ENCODE results near the gene TTLL11.

The TTLL11 gene

GRCh38 chr9:121880343-121880898 is 212.7 kb downstream of the TTLL11 start:
- no peak for DNase-seq (ENCODE audit: low read depth)

DNA sequence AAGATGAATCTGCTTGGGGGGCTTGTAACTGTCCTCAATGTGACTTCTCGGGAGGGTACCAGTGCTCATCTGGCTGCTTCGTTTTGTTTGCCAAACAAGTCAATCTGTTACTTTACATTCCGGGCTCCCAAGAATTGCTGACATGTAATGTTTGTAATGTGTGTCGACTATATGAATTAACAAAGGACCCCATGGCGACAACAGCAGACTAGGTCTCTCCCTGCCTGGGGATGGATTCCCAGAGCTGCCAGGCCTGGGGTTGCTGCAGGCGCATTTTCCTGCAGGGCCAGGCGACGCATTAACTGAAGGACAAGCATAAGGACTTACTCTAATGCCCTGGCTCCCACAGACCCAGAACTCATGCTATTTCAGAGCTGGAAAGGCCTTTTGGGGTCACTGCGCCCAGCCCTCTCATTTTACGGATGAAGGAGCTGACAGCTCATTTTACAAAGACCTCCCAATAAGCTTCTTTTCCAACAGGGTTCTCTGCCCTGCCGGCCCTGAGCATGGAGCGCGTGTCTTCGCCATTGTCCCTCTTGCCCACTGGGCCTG is 214.8 kb downstream of the TTLL11 start:
- DNase-seq (ENCODE audit: low read depth): no peak

GRCh38 chr9:121876658-121877271 is 216.3 kb downstream of the TTLL11 start:
- no peak for DNase-seq (ENCODE audit: low read depth)

DNA sequence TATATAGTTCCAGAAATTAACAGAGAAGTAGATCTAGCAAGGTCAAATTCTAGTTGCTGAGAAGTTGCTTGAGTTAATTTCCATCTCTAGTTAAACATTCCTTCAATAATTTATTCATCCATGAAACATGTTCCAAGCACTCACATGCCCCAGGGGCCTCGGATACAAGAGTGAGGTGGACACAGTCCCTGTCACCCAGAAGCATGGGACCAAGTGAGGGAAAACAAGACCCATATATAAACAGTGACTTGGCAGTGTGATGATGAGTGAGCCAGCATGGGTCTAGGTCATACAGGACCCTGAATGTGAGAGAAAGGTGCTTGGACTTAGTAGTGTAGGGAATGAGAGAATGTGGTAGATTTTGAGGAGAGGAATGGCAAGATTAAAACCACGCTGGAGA is 216.9 kb downstream of the TTLL11 start:
- no peak for DNase-seq (ENCODE audit: low read depth)

DNA sequence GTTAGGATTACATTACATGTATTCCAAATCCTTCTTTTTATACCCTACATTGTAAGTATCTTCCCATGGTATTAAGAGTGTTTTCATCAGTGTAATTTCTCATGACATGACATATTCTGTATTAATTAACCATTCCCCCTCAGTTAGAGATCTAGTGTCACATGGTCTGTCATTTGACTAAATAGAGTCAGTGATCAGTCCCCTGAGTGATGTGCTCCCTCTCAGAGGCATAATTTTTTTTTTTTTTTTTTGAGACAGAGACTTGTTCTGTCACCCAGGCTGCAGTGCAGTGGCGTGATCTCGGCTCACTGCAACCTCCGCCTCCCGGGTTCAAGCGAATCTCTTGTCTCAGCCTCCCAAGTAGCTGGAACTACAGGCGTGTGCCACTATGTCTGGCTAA is 218.6 kb downstream of the TTLL11 start:
- DNase-seq (ENCODE audit: low read depth): no peak

DNA sequence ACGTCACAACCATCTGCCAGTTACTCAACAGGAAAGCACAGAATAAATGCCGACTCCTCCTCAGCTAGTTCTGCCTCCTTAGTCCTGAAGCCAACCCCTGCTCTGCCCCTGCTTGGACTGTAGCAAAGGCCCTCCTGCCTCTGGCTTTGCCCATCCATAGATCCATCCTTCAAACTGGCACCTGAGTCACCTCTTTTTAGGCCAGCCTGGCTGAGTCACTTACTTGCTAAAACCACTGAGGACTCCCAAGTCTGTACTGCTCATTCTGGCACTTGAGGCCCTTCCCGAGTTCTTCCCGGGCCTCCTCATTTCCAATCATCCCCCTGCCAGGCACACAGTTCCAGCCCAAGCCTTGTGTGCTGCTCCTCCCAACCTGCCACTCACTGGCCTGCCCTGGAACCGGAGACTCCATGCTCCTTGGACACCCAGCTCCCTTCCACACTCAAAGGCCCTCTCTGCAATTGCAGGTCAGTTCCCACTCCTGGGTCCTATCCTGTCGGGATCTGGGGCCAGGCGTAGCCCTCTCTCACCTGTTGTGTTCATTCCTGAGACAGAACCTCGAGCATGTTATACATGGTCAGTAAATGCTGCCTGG is 221.6 kb downstream of the TTLL11 start:
- no peak for DNase-seq (ENCODE audit: low read depth)

GRCh38 chr9:121870271-121870670 is 222.8 kb downstream of the TTLL11 start:
- DNase-seq (ENCODE audit: low read depth): no peak

DNA sequence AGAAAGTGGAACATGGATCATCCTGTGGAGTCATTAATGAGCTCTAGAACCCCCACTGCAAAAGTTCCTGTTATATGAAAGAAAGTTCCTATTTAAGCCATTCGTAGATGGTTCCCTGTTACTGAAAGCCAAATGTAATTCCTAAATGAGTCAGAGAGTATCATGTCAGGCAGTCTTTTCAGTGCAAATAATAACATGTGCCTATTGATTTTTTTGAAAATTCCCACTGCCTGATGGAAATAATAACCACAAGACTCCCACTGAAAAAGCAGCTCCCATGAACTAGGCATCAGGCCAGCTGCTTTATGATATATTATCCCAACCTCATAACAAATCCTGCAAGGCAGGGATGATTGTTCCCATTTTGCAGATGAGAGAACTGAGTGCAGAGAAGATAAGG is 224.5 kb downstream of the TTLL11 start:
- DNase-seq (ENCODE audit: low read depth): no peak

- no peak for DNase-seq (ENCODE audit: low read depth)
These were observed 226.2 kb downstream of the TTLL11 start for GRCh38 chr9:121866927-121867326.

- no peak for DNase-seq (ENCODE audit: low read depth)
These were observed 227.2 kb downstream of the TTLL11 start for GRCh38 chr9:121865884-121866283.

DNA sequence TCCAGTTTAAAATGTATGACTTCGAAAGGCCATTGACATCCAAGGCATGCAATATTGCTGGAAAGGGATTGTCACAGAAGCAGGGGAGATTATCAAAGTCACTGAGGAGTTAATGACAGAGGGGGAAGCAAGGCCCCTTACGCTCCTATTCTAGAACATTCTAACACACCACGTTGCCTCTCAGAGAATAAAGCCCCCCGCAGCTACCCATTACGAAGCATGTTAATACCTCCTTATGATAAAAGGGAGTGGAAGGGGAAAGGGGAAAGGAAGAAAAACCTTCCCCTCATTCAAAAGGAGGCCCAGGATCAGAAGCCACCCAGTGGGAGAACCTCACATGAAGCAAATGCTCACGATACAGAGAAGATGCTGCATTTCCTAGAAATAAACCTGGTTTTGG is 228.0 kb downstream of the TTLL11 start:
- DNase-seq (ENCODE audit: low read depth): no peak

DNA sequence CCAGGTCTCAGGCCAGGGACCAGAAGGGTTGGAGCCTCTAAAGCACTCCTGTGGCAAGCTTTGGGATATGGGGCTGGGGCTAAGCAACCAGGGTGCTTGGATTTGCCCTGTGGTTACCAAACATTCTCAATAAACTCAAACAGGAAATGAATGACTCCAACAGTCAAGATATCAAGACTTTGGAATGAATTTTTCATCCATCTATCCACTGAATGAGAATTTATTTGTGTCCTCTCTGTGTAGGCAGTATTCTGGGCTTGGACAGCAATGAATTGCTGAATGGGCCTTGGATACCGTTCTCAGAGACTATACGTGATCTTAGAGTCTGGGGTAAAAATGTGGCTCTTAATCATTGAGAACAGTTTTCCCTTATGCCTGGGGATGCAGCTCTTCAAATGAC is 229.2 kb downstream of the TTLL11 start:
- no peak for DNase-seq (ENCODE audit: low read depth)

DNA sequence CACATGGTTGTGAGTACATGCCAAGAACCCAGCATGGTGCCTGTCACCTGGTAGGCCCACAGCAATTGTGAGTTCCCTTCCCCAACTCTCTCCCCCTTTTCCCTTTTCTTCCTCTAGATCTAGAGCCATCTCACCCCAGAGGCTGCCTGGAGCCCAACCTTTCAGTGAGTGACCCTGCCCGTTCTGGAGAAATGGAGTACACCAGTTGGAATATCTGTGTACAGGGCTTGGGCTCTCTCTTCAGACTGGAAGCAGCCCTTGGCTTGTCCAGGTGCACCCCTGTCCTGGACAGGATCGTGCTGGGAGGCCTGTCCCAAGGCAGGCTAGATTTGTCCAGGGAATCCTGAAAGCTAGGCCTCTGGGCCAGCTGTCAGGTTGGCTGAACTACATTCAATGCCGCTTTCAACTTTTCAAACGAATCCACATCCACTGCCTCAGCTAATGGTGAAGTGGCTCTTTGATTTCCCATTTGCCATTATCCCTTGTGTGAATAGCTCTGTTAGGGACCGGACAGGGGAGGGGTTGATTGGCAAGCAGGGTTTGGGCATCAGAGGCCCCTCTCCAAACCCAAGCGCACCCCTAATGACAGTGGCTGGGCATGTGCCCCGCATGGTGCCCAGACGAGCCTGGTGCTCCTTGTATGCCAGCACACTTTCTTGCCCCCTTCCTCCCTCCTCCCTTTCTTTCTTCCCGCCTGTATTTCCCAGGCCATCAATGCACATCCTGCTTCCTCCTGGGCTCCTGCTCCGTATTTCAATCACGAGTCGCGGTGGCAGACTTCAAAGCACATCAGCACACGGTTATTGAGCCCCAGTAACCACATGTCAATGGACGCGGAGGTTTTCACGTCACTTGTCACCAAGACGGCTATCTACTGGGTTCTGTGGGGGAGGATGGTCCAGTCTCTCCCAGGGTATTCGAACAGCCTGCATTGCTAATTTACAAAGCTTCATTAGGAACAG is 230.5 kb downstream of the TTLL11 start:
- DNase-seq (ENCODE audit: low read depth): no peak

GRCh38 chr9:121861501-121862180 is 231.5 kb downstream of the TTLL11 start:
- no peak for DNase-seq (ENCODE audit: low read depth)

- no peak for DNase-seq (ENCODE audit: low read depth)
These were observed 232.4 kb downstream of the TTLL11 start for GRCh38 chr9:121860744-121861143.

DNA sequence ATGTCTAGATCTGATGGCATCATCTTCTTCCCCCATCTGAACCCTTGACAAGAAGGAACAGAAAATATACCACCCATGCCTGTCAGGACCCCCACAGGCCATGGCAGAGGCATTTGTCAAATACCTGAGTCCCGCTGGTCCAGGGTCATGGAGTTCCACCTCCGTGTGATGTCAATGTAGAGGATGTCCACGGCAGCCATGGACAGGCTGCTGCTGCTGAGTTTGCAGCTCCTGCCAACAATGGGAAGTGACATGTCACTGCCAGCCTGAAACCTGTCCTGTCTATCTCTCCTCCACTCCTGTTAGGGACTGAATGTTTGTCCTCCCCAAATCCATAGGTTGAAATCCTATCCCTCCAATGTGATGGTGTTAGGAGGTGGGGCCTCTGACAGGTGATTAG is 232.9 kb downstream of the TTLL11 start:
- no peak for DNase-seq (ENCODE audit: low read depth)

DNA sequence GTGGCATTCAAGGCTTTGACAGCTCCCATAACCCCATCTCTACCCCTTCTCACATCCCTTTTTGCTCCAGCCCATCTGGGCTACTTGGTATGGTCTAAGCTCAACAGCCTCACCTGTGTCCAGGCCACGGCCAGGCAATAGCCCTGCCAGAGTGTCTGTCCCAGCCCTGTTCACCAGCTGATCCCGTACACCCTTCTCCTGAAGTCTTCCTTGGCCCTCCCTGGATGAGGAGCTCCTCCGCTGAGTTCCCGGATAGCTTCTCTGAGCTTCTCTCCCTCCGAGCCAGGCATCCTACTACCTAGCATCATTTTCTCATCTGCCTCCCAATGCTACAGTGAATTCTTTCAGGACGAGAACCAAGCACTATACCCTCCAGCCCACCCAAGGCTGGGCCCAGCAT is 233.5 kb downstream of the TTLL11 start:
- DNase-seq (ENCODE audit: low read depth): no peak

GRCh38 chr9:121858788-121859187 is 234.3 kb downstream of the TTLL11 start:
- no peak for DNase-seq (ENCODE audit: low read depth)

GRCh38 chr9:121857928-121858327 is 235.2 kb downstream of the TTLL11 start:
- no peak for DNase-seq (ENCODE audit: low read depth)

GRCh38 chr9:121855476-121855875 is 237.6 kb downstream of the TTLL11 start:
- no peak for DNase-seq (ENCODE audit: low read depth)

GRCh38 chr9:121853617-121854395 is 239.3 kb downstream of the TTLL11 start:
- no peak for DNase-seq (ENCODE audit: low read depth)

Measured in activated T-cell treated with anti-CD3 and anti-CD28 coated beads for 1 hour (primary cell).